ENCODE data around the gene SLC6A11.

Gene SLC6A11

DNA sequence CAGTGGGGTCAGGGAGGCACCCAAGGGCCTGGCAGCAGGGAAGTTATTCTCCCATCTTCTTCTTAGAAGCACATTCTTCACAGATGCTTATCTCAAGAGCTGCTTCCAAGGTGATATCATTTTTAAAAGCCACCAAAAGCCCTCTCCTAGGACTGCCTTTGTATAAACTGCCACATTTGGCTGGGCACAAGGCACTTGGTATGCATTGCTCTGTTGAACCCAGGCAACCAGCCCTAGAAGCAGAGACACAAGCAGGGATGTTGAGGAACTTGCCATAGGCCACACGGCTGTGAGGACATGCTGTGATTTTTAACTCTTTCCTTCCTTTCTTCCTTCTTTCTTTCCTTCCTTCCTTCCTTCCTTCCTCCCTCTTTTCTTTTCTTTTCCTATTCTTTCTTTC lies 169.2 kb downstream of the SLC6A11 start:
- no peak for DNase-seq

- no peak for DNase-seq
These were observed 170.6 kb downstream of the SLC6A11 start for GRCh38 chr3:10986592-10986991.

GRCh38 chr3:10988001-10988665 lies 172.1 kb downstream of the SLC6A11 start:
- no peak for DNase-seq

- DNase-seq, result no peak
These were observed 173.0 kb downstream of the SLC6A11 start for GRCh38 chr3:10988991-10989484.
